IMR-90 (cell line): ENCODE measurements around the gene RNPC3.

Source experiments
- MAFK ChIP-seq: IDR thresholded peaks from 2 replicates; pipeline ENCODE4 v1.6.1; 2012; ENCODE audit warnings: low read depth, low read length, improper control_type of control experiment
- MXI1 ChIP-seq: IDR thresholded peaks from 2 replicates; pipeline ENCODE4 v1.6.1; 2012; ENCODE audit warnings: low read depth, mild to moderate bottlenecking, low read length, moderate library complexity, borderline replicate concordance
- POLR2A ChIP-seq: IDR thresholded peaks from 2 replicates; pipeline ENCODE4 v1.6.1; 2012; ENCODE audit warnings: mild to moderate bottlenecking, low read depth, low read length
- RAD21 ChIP-seq: IDR thresholded peaks from 2 replicates; pipeline ENCODE4 v1.6.1; 2012; ENCODE audit warnings: low read length, improper control_type of control experiment
- RFX5 ChIP-seq: IDR thresholded peaks from 2 replicates; pipeline ENCODE4 v1.8.0; 2012; ENCODE audit warnings: low read depth, mild to moderate bottlenecking, low read length, moderate library complexity
- SMC3 ChIP-seq: fragments of 150-350 bp; IDR thresholded peaks from 2 replicates; pipeline ENCODE4 v1.6.1; 2016; ENCODE audit warnings: low read depth, mild to moderate bottlenecking, antibody characterized with exemption, low read length, moderate library complexity
- TF ChIP-seq, protein P1 (sequence below): conservative IDR thresholded peaks from 2 replicates; pipeline ENCODE4 v1.5.1; 2012; ENCODE audit warnings: mild to moderate bottlenecking, low read depth, low read length, improper control_type of control experiment

DNA sequence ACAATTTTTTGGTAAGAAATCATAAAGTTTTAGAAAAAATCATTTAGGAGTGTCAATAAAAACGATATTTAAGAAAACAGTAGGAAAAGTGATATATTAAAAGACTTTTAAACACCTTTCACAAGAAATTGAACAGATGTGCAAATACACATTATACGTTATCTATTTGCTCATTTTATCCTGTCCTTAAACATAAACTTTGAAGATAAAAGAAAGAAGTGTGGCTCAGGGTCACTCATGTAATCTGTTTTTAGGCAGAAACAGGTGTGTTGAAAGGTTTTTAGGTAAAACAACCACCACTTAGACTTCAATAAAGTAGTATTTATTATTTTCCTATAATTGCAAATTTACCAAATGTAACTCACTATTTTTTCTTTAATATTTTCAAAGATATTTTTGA, 59.0 kb downstream of the RNPC3 start:
- TF ChIP-seq POLR2A (no peak), RAD21 (no peak), MAFK (no peak), MXI1 (no peak), SMC3 (no peak), RFX5 (no peak)
- TF ChIP-seq, protein P1, sequence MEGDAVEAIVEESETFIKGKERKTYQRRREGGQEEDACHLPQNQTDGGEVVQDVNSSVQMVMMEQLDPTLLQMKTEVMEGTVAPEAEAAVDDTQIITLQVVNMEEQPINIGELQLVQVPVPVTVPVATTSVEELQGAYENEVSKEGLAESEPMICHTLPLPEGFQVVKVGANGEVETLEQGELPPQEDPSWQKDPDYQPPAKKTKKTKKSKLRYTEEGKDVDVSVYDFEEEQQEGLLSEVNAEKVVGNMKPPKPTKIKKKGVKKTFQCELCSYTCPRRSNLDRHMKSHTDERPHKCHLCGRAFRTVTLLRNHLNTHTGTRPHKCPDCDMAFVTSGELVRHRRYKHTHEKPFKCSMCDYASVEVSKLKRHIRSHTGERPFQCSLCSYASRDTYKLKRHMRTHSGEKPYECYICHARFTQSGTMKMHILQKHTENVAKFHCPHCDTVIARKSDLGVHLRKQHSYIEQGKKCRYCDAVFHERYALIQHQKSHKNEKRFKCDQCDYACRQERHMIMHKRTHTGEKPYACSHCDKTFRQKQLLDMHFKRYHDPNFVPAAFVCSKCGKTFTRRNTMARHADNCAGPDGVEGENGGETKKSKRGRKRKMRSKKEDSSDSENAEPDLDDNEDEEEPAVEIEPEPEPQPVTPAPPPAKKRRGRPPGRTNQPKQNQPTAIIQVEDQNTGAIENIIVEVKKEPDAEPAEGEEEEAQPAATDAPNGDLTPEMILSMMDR, result no peak
